Measurements from ENCODE around the gene LAYN. TPM values are rescaled to one million over a fixed set of nuclear protein-coding genes. Genes with fewer than 3 reads are reported as not detected.

LAYN gene
- total RNA-seq, 1 experiment from 2014 or later, result 9.6 TPM

DNA sequence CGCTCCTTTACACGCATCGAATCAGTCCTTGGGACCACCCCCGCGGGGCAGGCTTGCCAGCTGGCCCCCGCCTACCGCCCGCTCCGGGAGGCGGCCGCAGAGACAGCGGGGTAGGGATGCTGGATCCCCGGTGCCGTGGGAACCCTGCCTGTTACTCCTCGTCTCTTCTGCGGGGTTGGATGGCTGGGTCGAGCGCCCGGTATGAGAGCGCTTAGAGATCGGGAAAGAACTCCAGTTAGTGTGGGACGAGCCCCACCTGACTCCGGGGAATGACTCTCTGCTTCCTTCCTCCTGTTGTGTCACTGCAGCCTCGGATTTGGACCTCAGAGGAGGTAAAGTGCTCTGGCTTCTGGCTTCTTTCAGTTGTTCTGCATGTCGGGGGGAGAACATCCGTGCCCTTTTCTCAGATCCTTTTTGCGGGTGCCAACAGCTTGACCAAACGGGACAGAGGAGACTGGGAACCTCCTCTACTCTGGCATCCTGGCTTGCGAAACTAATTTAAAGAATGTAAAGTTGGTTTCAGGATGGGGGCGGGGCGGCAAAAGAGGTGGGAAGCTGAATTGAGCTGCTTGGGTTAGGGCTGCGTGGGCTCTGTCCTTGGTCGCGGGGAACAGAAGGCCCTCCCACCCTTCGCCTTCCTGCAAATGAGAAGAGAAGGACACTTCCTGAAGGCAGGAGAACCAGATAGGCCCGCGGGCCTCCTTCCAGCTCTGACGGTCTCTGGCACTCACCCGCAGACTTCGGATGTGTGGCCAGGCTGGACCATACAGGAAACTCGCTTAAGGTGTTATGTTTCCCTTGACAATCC, 938 bp downstream of the LAYN start:
- ChIA-PET POLR2A (ENCODE audit: low non-redundant PET) (no interaction called here), CTCF (no interaction called here)
- no peaks in the 10 kb centered on the region for H3K9me3 ChIP-seq (ENCODE audit: low read depth, low read length, poor library complexity, severe bottlenecking)
- DNase-seq (ENCODE audit: low spot score), result peak; percentile 44
- no TSS peak for BruUV-seq (replicated peaks)
- H3K27ac ChIP-seq (ENCODE audit: low read depth, low read length, poor library complexity, severe bottlenecking), result no peak overlapping the region
- H3K4me1 ChIP-seq (ENCODE audit: insufficient read depth, low read length, poor library complexity, severe bottlenecking), result peaks cover 16% of the 10 kb centered on the region
- no peak for TF ChIP-seq EZH2 (IDR thresholded peaks at IDR 0.05; ENCODE audit: borderline replicate concordance, low read depth, low read length, poor library complexity, severe bottlenecking)
- TF ChIP-seq, protein P1, sequence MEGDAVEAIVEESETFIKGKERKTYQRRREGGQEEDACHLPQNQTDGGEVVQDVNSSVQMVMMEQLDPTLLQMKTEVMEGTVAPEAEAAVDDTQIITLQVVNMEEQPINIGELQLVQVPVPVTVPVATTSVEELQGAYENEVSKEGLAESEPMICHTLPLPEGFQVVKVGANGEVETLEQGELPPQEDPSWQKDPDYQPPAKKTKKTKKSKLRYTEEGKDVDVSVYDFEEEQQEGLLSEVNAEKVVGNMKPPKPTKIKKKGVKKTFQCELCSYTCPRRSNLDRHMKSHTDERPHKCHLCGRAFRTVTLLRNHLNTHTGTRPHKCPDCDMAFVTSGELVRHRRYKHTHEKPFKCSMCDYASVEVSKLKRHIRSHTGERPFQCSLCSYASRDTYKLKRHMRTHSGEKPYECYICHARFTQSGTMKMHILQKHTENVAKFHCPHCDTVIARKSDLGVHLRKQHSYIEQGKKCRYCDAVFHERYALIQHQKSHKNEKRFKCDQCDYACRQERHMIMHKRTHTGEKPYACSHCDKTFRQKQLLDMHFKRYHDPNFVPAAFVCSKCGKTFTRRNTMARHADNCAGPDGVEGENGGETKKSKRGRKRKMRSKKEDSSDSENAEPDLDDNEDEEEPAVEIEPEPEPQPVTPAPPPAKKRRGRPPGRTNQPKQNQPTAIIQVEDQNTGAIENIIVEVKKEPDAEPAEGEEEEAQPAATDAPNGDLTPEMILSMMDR (conservative IDR thresholded peaks at IDR 0.05; ENCODE audit: low read depth, low read length), result no peak
- no peaks in the 10 kb centered on the region for H3K27me3 ChIP-seq (replicated peaks; ENCODE audit: insufficient read depth, low read depth, low read length, poor library complexity)
- H3K4me3 ChIP-seq (ENCODE audit: low read depth, low read length, poor library complexity, severe bottlenecking), result peak overlapping the region; percentile 63
- intact Hi-C loops (cut with micrococcal nuclease; ENCODE audit: unreplicated experiment), result no loop called here
- no peaks in the 10 kb centered on the region for H3K36me3 ChIP-seq (ENCODE audit: insufficient read depth, low read length, poor library complexity, severe bottlenecking)

DNA sequence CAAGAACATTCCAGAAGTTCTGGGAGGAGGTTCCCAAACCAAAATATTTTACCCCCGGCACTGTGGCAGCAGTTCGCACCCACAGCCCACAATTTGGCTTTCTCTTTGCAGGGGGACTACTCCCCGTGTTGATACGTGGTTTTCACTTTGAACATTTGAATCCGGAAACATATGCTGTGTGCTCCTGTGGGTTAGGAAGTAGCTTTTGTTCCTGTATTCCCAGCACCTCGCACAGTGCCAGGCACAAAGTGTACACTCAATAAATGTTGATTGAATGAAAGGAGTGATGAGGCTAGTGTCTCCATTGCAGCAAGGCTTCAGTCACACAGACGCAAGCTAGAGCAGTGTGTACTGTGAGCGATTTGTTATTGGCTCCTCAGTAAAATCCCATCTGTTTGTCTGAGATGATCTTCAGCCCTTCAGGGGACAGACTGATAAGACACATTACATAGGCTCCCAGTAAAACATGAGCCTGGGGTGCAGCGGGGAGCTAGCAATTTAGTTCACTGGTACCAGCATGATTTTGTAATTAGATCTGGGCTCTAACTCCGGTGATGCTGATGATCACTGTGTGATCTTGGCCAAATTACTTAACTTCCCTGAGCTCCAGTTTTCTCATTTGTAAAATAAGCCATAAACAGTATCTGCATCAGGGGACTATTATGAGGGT, 2.2 kb downstream of the LAYN start:
- CTCF ChIA-PET, result no interaction called here
- TSS peak; percentile 36 for BruUV-seq (replicated peaks)
- H3K27ac ChIP-seq (ENCODE audit: low read depth, low read length, poor library complexity, severe bottlenecking), result no peak overlapping the region
- H3K36me3 ChIP-seq (ENCODE audit: insufficient read depth, low read length, poor library complexity, severe bottlenecking), result no peaks in the 10 kb centered on the region
- no peaks in the 10 kb centered on the region for H3K27me3 ChIP-seq (replicated peaks; ENCODE audit: insufficient read depth, low read depth, low read length, poor library complexity)
- POLR2A ChIA-PET (ENCODE audit: low non-redundant PET), result no interaction called here
- intact Hi-C loops (cut with micrococcal nuclease; ENCODE audit: unreplicated experiment), result no loop called here
- DNase-seq (ENCODE audit: low spot score), result no peak
- H3K4me3 ChIP-seq (ENCODE audit: low read depth, low read length, poor library complexity, severe bottlenecking), result no peak overlapping the region
- TF ChIP-seq EZH2 (IDR thresholded peaks at IDR 0.05; ENCODE audit: borderline replicate concordance, low read depth, low read length, poor library complexity, severe bottlenecking), result no peak
- TF ChIP-seq, protein P1 (conservative IDR thresholded peaks at IDR 0.05; ENCODE audit: low read depth, low read length), result no peak
- H3K9me3 ChIP-seq (ENCODE audit: low read depth, low read length, poor library complexity, severe bottlenecking), result no peaks in the 10 kb centered on the region
- H3K4me1 ChIP-seq (ENCODE audit: insufficient read depth, low read length, poor library complexity, severe bottlenecking), result peaks cover 16% of the 10 kb centered on the region

DNA sequence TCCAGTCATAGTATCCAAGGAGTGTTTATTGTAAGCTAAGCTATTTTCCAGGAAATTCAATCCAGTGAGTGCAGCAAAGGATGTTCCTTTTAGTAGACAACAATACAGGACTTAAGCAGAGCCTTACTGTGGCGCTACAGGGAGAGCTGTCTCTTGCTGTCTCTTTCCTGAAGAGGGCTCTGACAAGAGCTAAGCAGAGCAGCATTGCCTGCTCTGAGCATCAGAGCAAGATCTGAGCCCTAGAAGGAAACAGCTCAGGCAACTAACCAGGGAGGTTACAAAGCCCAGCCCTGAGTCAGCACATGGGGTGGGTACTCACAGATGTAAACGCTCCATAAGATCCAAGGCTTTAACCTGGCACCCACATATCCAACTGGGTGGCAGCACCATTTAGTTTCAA, 8.0 kb downstream of the LAYN start:
- no peaks in the 10 kb centered on the region for H3K36me3 ChIP-seq (ENCODE audit: insufficient read depth, low read length, poor library complexity, severe bottlenecking)
- TF ChIP-seq, protein P1 (conservative IDR thresholded peaks at IDR 0.05; ENCODE audit: low read depth, low read length), result no peak
- no peak for TF ChIP-seq EZH2 (IDR thresholded peaks at IDR 0.05; ENCODE audit: borderline replicate concordance, low read depth, low read length, poor library complexity, severe bottlenecking)
- ChIA-PET POLR2A (ENCODE audit: low non-redundant PET) (no interaction called here), CTCF (no interaction called here)
- H3K27me3 ChIP-seq (replicated peaks; ENCODE audit: insufficient read depth, low read depth, low read length, poor library complexity), result no peaks in the 10 kb centered on the region
- no TSS peak for BruUV-seq (replicated peaks)
- H3K4me3 ChIP-seq (ENCODE audit: low read depth, low read length, poor library complexity, severe bottlenecking), result no peak overlapping the region
- no peak for DNase-seq (ENCODE audit: low spot score)
- no peak overlapping the region for H3K27ac ChIP-seq (ENCODE audit: low read depth, low read length, poor library complexity, severe bottlenecking)
- intact Hi-C loops (cut with micrococcal nuclease; ENCODE audit: unreplicated experiment), result no loop called here
- H3K9me3 ChIP-seq (ENCODE audit: low read depth, low read length, poor library complexity, severe bottlenecking), result no peaks in the 10 kb centered on the region
- no peaks in the 10 kb centered on the region for H3K4me1 ChIP-seq (ENCODE audit: insufficient read depth, low read length, poor library complexity, severe bottlenecking)

Data from A673 (cell line).